ENCODE measurements around the gene PLCL2.

DNA sequence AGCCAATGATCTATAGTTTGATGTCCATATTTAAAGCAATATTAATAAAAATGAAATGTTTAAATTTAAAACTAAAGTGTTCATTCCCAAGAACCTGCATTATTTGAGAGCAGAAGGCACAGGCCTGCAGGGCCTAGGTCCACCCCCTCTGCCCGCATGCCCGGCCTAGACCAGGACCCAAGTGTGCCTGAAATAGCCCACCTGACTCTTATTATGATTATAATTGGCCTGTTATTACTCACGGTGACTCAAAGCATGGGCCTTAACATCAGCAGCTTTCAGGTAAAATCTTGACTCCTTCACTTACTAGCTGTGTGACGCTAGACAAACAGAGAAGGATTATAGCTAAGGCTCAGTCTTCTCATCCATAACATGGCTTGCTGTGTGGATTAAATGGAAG lies 128.8 kb downstream of the PLCL2 start:
- TF ChIP-seq CTCF (IDR thresholded peaks at IDR 0.05) = no peak
- no peak for TF ChIP-seq POLR2AphosphoS5 (IDR thresholded peaks at IDR 0.05)
- TF ChIP-seq POLR2A (IDR thresholded peaks at IDR 0.05) = no peak

Measured in prostate gland (tissue), 2 donors.